Measurements from ENCODE around the gene OR51B4. TPM values are rescaled to one million over a fixed set of nuclear protein-coding genes. Genes with fewer than 3 reads are reported as not detected.

The OR51B4 gene
- total RNA-seq (2021; ENCODE audit: unreplicated experiment): 43.7 TPM
- polyA plus RNA-seq (2012): 19.8 and 28.4 TPM in 2 replicates
- Bru-seq, nascent RNA: percentile 97 among the genes with signal in this experiment
- BruChase-seq, experiment 1, labeled RNA remaining after a 6-hour chase: percentile 99 among the genes with signal in this experiment
- percentile 100 among the genes with signal in this experiment for BruChase-seq, experiment 2, labeled RNA remaining after a 2-hour chase
- long read RNA-seq, partial matches to known transcripts: 0 of 2 reads
- long read RNA-seq, other reads (novel, unspliced or antisense): 0 of 2 reads

- RAD21 ChIA-PET (ENCODE audit: low non-redundant PET in 1 of 2, low total read pairs in 2 of 2, uncharacterized antibody in 2 of 2, unreplicated experiment in 2 of 2): no interaction called here
- H3K4me3 ChIP-seq (replicated peaks in 1 of 2; ENCODE audit: low read depth in 1 of 2, low read length in 2 of 2): no peak within 1 kb of the TSS
- ATAC-seq (no peak), DNase-seq (ENCODE audit: low read depth, low spot score) (no peak)
- H3K9ac ChIP-seq (ENCODE audit: low read length): no peak within 1 kb of the TSS
- H3K79me2 ChIP-seq (ENCODE audit: insufficient read depth, low read length): no peaks in the 10 kb centered on the region
- POLR2A ChIA-PET: no interaction called here
- no peaks in the 10 kb centered on the region for H3K4me1 ChIP-seq (ENCODE audit: control insufficient read depth in 1 of 2, insufficient read depth in 2 of 2, low read length in 2 of 2)
- no peak within 1 kb of the TSS for H3K4me2 ChIP-seq (ENCODE audit: low read length)
- no peaks in the 10 kb centered on the region for H3K9me3 ChIP-seq (ENCODE audit: control insufficient read depth in 1 of 2, insufficient read depth in 1 of 2, low read depth in 1 of 2, low read length in 2 of 2)
- H3K27ac ChIP-seq (ENCODE audit: low read depth, low read length): no peak within 1 kb of the TSS
- TF ChIP-seq SP1 (IDR thresholded peaks at IDR 0.05; ENCODE audit: low read depth) (no peak), ELF1 (IDR thresholded peaks at IDR 0.05; ENCODE audit: borderline replicate concordance, low read depth) (no peak), MAX (IDR thresholded peaks at IDR 0.05) (no peak), SRF (IDR thresholded peaks at IDR 0.05; ENCODE audit: low read depth) (no peak), TCF7L2 (IDR thresholded peaks at IDR 0.05; ENCODE audit: borderline replicate concordance, extremely low read depth, insufficient read depth, insufficient read length) (no peak), EZH2 (IDR thresholded peaks at IDR 0.05) (no peak), POLR2AphosphoS5 (IDR thresholded peaks at IDR 0.05; ENCODE audit: low read depth, low read length) (no peak), ZNF274 (IDR thresholded peaks at IDR 0.05; ENCODE audit: low read depth, low read length) (no peak), POLR2A (IDR thresholded peaks at IDR 0.05; ENCODE audit: borderline replicate concordance, extremely low read depth, insufficient read depth, insufficient read length) (no peak), ZFX (IDR thresholded peaks at IDR 0.05) (no peak), CBX3 (IDR thresholded peaks at IDR 0.05; ENCODE audit: low read depth) (no peak), JUND (IDR thresholded peaks at IDR 0.05) (no peak), FOSL1 (IDR thresholded peaks at IDR 0.05; ENCODE audit: low read depth) (no peak), SIN3A (IDR thresholded peaks at IDR 0.05; ENCODE audit: low read depth) (no peak), RAD21 (IDR thresholded peaks at IDR 0.05; ENCODE audit: low read depth) (no peak)
- H3K27me3 ChIP-seq (ENCODE audit: insufficient read depth, low read length): no peaks in the 10 kb centered on the region
- no peaks in the 10 kb centered on the region for H3K9me2 ChIP-seq (ENCODE audit: insufficient read depth)
- CTCF ChIA-PET: no interaction called here
- H2AFZ ChIP-seq (ENCODE audit: low read depth, low read length, poor library complexity, severe bottlenecking): no peak within 1 kb of the TSS
- no peaks in the 10 kb centered on the region for H4K20me1 ChIP-seq (ENCODE audit: insufficient read depth)
- no TSS peak for BruUV-seq (replicated peaks)
- intact Hi-C loops (cut with micrococcal nuclease): no loop called here
- peaks cover 7 to 23% of the 10 kb centered on the region in 2 experiments; a peak in 2 of 4 replicates for H3K36me3 ChIP-seq (ENCODE audit: control insufficient read depth in 1 of 2, insufficient read depth in 2 of 2, low read length in 2 of 2)
Measured at GRCh38 chr11:5301846-5302245, at the start of gene OR51B4. Gene OR51B4, minus strand, starts transcription at chr11:5301946. Its CDS starts 0 bp downstream, at chr11:5301946.
